HL-60 (cell line): ENCODE measurements around the gene HHLA2.

Experiments used
- GABPA ChIP-seq: IDR thresholded peaks from 2 replicates; pipeline ENCODE4 v1.6.1; 2012; ENCODE audit warnings: low read depth
- POLR2AphosphoS5 ChIP-seq: IDR thresholded peaks from 2 replicates; pipeline ENCODE4 v1.6.1; 2012; ENCODE audit warnings: low read depth
- TF ChIP-seq, protein P1 (sequence below): IDR thresholded peaks from one replicate; pipeline ENCODE4 v1.5.1; 2011; ENCODE audit warnings: low read length, control low read depth, inconsistent platforms; ENCODE audit not compliant: insufficient read depth

DNA sequence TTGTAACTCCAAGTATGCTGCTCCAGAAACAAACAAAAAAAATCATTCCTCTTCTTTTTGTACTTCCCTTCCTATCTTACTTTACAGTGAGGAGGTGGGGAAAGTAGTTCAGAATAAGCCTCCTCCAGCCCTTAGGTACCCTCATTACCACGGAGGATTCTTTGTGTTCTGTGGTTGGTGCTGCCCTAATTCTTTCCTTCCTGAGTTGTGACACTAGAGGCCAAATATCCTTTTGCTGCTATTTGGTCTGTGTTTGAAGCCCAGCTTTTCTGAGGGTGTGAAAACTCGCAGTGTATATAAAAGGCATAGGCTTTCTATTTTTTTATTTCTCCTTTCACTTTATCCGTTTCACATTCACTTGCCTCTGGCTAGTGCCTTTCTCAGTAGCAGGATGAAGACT, 98.2 kb downstream of the HHLA2 start:
- TF ChIP-seq, protein P1, sequence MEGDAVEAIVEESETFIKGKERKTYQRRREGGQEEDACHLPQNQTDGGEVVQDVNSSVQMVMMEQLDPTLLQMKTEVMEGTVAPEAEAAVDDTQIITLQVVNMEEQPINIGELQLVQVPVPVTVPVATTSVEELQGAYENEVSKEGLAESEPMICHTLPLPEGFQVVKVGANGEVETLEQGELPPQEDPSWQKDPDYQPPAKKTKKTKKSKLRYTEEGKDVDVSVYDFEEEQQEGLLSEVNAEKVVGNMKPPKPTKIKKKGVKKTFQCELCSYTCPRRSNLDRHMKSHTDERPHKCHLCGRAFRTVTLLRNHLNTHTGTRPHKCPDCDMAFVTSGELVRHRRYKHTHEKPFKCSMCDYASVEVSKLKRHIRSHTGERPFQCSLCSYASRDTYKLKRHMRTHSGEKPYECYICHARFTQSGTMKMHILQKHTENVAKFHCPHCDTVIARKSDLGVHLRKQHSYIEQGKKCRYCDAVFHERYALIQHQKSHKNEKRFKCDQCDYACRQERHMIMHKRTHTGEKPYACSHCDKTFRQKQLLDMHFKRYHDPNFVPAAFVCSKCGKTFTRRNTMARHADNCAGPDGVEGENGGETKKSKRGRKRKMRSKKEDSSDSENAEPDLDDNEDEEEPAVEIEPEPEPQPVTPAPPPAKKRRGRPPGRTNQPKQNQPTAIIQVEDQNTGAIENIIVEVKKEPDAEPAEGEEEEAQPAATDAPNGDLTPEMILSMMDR: no peak
- TF ChIP-seq GABPA: no peak
- no peak for TF ChIP-seq POLR2AphosphoS5
